HG03159 (cell line): ENCODE results near the gene RNF182.
"Not testable (repeated sequence)": the region's sequence is repeated elsewhere in the genome, so short reads cannot be mapped to it uniquely, and the experiment has no call there.

Experiments used
- ATAC-seq: cut with Tn5 transposase; IDR thresholded peaks from one replicate; pipeline ENCODE4 v1.9.1; 2021; ENCODE audit warnings: mild to moderate bottlenecking, moderate library complexity; ENCODE audit not compliant: unreplicated experiment

Gene RNF182

GRCh38 chr6:13916230-13916944 is 8.4 kb upstream of the RNF182 start:
- ATAC-seq = no peak

- no peak for ATAC-seq
These were observed 7.6 kb upstream of the RNF182 start for GRCh38 chr6:13917141-13917540.

- ATAC-seq = no peak
These were observed 6.0 kb upstream of the RNF182 start for GRCh38 chr6:13918686-13919250.

- no peak for ATAC-seq
These were observed 4.9 kb upstream of the RNF182 start for GRCh38 chr6:13919861-13920260.

- ATAC-seq = no peak
These were observed 4.2 kb upstream of the RNF182 start for GRCh38 chr6:13920552-13920951.

GRCh38 chr6:13922750-13923149 is 2.0 kb upstream of the RNF182 start:
- ATAC-seq = no peak

GRCh38 chr6:13923527-13924145 is 1.1 kb upstream of the RNF182 start:
- no peak for ATAC-seq

- no peak for ATAC-seq
These were observed 405 bp upstream of the RNF182 start for GRCh38 chr6:13924146-13924948.

GRCh38 chr6:13926378-13926777 is 1.6 kb downstream of the RNF182 start:
- no peak for ATAC-seq

GRCh38 chr6:13927203-13927602 is 2.5 kb downstream of the RNF182 start:
- no peak for ATAC-seq

GRCh38 chr6:13929196-13929595 is 4.4 kb downstream of the RNF182 start:
- ATAC-seq = no peak

- ATAC-seq = no peak
These were observed 7.1 kb downstream of the RNF182 start for GRCh38 chr6:13931797-13932402.

- ATAC-seq = no peak
These were observed 8.0 kb downstream of the RNF182 start for GRCh38 chr6:13932785-13933184.

- no peak for ATAC-seq
These were observed 10.0 kb downstream of the RNF182 start for GRCh38 chr6:13934721-13935120.

- ATAC-seq = no peak
These were observed 10.6 kb downstream of the RNF182 start for GRCh38 chr6:13935190-13935880.

- ATAC-seq = not testable (repeated sequence)
These were observed 11.1 kb downstream of the RNF182 start for GRCh38 chr6:13935881-13936261.

- ATAC-seq = no peak
These were observed 17.1 kb downstream of the RNF182 start for GRCh38 chr6:13941902-13942301.

GRCh38 chr6:13943943-13944342 is 19.2 kb downstream of the RNF182 start:
- no peak for ATAC-seq

- no peak for ATAC-seq
These were observed 21.8 kb downstream of the RNF182 start for GRCh38 chr6:13946506-13946905.

- ATAC-seq = no peak
These were observed 22.9 kb downstream of the RNF182 start for GRCh38 chr6:13947611-13948178.
